Osteocyte (in vitro differentiated cells): ENCODE data around the gene SERP2. TPM values are rescaled to one million over a fixed set of nuclear protein-coding genes. Genes with fewer than 3 reads are reported as not detected.

ENCODE experiments used
- DNase-seq: peaks from one replicate; pipeline ENCODE4 v3.0.0; 2021; ENCODE audit warnings: mixed read lengths; ENCODE audit not compliant: unreplicated experiment; ENCODE audit errors: extremely low spot score
- H3K27ac Mint-ChIP-seq: one replicate; pipeline ENCODE4 v1.8.0; 2021; ENCODE audit warnings: mild to moderate bottlenecking, mixed read lengths; ENCODE audit not compliant: unreplicated experiment
- H3K27me3 Mint-ChIP-seq: one replicate; pipeline ENCODE4 v1.8.0; 2021; ENCODE audit warnings: mixed read lengths; ENCODE audit not compliant: unreplicated experiment
- H3K36me3 Mint-ChIP-seq: one replicate; pipeline ENCODE4 v1.8.0; 2021; ENCODE audit warnings: mixed read lengths; ENCODE audit not compliant: unreplicated experiment
- H3K4me1 Mint-ChIP-seq: one replicate; pipeline ENCODE4 v1.8.0; 2021; ENCODE audit warnings: mixed read lengths; ENCODE audit not compliant: unreplicated experiment
- H3K4me3 Mint-ChIP-seq: one replicate; pipeline ENCODE4 v1.8.0; 2021; ENCODE audit warnings: mild to moderate bottlenecking, moderate library complexity, mixed read lengths; ENCODE audit not compliant: unreplicated experiment
- H3K9me3 Mint-ChIP-seq: one replicate; pipeline ENCODE4 v1.8.0; 2021; ENCODE audit warnings: mixed read lengths; ENCODE audit not compliant: unreplicated experiment
- CTCF ChIP-seq: fragments of 200-600 bp; sonication (generic); IDR thresholded peaks from 2 replicates; pipeline ENCODE4 v1.5.0; 2021; ENCODE audit warnings: antibody characterized with exemption, mild to moderate bottlenecking, moderate library complexity
- total RNA-seq: library from RNA; stranded (reverse); gene quantifications from 2 replicates; pipeline ENCODE4 v1.2.1, GENCODE V29; 2021

Gene SERP2
- total RNA-seq, 1 donor from 2014 or later = 8.4 TPM

GRCh38 chr13:44331912-44332851 is 41.4 kb upstream of the SERP2 start:
- Mint-ChIP-seq H3K27me3 (no peaks in the 10 kb centered on the region), H3K4me1 (peaks cover 27% of the 10 kb centered on the region), H3K4me3 (peak overlapping the region; percentile 4), H3K36me3 (no peaks in the 10 kb centered on the region), H3K27ac (peak overlapping the region; percentile 72), H3K9me3 (no peaks in the 10 kb centered on the region)
- no peak for DNase-seq
- TF ChIP-seq CTCF = no peak

- no peak for DNase-seq
- Mint-ChIP-seq H3K36me3 (no peaks in the 10 kb centered on the region), H3K27me3 (no peaks in the 10 kb centered on the region), H3K27ac (no peak overlapping the region), H3K4me3 (no peak overlapping the region), H3K4me1 (peaks cover 27% of the 10 kb centered on the region), H3K9me3 (no peaks in the 10 kb centered on the region)
- TF ChIP-seq CTCF = no peak
These were observed 39.5 kb upstream of the SERP2 start for GRCh38 chr13:44333950-44334655.

GRCh38 chr13:44334751-44335150 is 38.9 kb upstream of the SERP2 start:
- Mint-ChIP-seq H3K9me3 (no peaks in the 10 kb centered on the region), H3K36me3 (no peaks in the 10 kb centered on the region), H3K27ac (no peak overlapping the region), H3K4me1 (peaks cover 27% of the 10 kb centered on the region), H3K4me3 (no peak overlapping the region), H3K27me3 (no peaks in the 10 kb centered on the region)
- DNase-seq = no peak
- TF ChIP-seq CTCF = no peak

- peaks cover 6% of the 10 kb centered on the region for H3K9me3 Mint-ChIP-seq
- no peak for DNase-seq
- no peak overlapping the region for H3K27ac Mint-ChIP-seq
- H3K4me1 Mint-ChIP-seq = peaks cover 13% of the 10 kb centered on the region
- H3K4me3 Mint-ChIP-seq = no peak overlapping the region
- H3K27me3 Mint-ChIP-seq = no peaks in the 10 kb centered on the region
- no peaks in the 10 kb centered on the region for H3K36me3 Mint-ChIP-seq
- TF ChIP-seq CTCF = no peak
These were observed 36.7 kb upstream of the SERP2 start for GRCh38 chr13:44336934-44337333.

GRCh38 chr13:44337581-44337980 is 36.0 kb upstream of the SERP2 start:
- DNase-seq = no peak
- Mint-ChIP-seq H3K36me3 (no peaks in the 10 kb centered on the region), H3K4me1 (peaks cover 6% of the 10 kb centered on the region), H3K27ac (no peak overlapping the region), H3K27me3 (no peaks in the 10 kb centered on the region), H3K9me3 (peaks cover 6% of the 10 kb centered on the region), H3K4me3 (no peak overlapping the region)
- no peak for TF ChIP-seq CTCF
